ENCODE data around the gene ST3GAL3.
A peak's percentile ranks its signal among the peaks of the same experiment; 100 is the strongest.

Gene ST3GAL3

DNA sequence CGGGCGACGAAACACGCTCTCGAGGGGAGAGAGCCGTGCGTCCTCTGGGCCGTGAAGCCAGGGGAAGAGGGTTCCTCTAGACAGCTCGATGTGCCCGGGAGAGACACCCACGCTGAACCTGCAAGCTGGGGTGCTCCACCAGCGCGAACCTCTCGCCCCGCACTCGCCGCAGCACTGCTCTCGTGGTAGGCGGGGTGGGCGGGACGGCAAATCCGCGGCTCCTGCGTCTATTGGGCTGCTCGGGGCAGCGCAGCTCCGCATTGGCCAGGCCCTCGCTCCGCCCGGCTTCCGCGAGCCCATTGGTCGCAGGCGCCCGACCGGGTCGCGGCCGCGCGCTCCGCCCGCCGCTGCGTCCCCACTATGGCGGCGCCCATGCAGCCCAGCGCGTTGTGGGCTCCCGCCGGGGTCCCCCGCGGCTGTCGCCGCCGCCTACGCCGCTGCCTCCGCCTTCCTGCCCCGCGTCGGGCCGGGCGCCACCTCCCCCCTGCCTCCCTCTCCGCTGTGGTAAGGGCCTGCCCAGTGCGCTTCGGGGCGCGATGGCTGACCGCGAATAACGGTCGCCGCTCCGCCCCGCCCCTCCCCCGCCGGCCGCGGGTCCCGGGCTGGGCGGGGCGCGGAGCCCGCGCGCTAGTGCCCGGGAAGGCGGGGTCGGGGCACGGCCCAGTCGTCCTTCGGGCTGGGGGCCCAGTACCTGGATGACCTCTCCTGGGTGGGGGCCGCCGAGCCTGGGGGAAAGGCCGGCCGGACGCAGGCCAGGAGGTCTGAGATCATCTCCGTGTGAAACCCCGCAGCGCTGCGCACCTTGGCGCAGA, at the start of gene ST3GAL3 (continued):
- TF ChIP-seq, protein P1, sequence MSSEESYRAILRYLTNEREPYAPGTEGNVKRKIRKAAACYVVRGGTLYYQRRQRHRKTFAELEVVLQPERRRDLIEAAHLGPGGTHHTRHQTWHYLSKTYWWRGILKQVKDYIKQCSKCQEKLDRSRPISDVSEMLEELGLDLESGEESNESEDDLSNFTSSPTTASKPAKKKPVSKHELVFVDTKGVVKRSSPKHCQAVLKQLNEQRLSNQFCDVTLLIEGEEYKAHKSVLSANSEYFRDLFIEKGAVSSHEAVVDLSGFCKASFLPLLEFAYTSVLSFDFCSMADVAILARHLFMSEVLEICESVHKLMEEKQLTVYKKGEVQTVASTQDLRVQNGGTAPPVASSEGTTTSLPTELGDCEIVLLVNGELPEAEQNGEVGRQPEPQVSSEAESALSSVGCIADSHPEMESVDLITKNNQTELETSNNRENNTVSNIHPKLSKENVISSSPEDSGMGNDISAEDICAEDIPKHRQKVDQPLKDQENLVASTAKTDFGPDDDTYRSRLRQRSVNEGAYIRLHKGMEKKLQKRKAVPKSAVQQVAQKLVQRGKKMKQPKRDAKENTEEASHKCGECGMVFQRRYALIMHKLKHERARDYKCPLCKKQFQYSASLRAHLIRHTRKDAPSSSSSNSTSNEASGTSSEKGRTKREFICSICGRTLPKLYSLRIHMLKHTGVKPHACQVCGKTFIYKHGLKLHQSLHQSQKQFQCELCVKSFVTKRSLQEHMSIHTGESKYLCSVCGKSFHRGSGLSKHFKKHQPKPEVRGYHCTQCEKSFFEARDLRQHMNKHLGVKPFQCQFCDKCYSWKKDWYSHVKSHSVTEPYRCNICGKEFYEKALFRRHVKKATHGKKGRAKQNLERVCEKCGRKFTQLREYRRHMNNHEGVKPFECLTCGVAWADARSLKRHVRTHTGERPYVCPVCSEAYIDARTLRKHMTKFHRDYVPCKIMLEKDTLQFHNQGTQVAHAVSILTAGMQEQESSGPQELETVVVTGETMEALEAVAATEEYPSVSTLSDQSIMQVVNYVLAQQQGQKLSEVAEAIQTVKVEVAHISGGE (tag by site-specific recombination; conservative IDR thresholded peaks at IDR 0.05; ENCODE audit: low read depth): 0 out of 2 replicates have a peak, but pooled peaks have one; percentile 34
- TF ChIP-seq YY2 (tag by site-specific recombination; IDR thresholded peaks at IDR 0.05): peak; percentile 50; the same call in 1 of the 2 replicates
- peak; percentile 87; the same call in 1 of the 2 replicates for TF ChIP-seq YY1 (tag by site-specific recombination; IDR thresholded peaks at IDR 0.05)
- peak; percentile 73 for TF ChIP-seq ZBTB1 (tag by site-specific recombination; IDR thresholded peaks at IDR 0.05)
- TF ChIP-seq ZNF391 (tag by site-specific recombination; IDR thresholded peaks at IDR 0.05; ENCODE audit: borderline replicate concordance, low read depth): peak; percentile 81; the same call in 1 of the 2 replicates
- TF ChIP-seq ZNF394 (tag by site-specific recombination; IDR thresholded peaks at IDR 0.05; ENCODE audit: borderline replicate concordance): peak; percentile 64; the same call in 1 of the 2 replicates
- peak; percentile 72; the same call in 1 of the 2 replicates for TF ChIP-seq KLF10 (tag by site-specific recombination; IDR thresholded peaks at IDR 0.05)
- TF ChIP-seq, protein P2, sequence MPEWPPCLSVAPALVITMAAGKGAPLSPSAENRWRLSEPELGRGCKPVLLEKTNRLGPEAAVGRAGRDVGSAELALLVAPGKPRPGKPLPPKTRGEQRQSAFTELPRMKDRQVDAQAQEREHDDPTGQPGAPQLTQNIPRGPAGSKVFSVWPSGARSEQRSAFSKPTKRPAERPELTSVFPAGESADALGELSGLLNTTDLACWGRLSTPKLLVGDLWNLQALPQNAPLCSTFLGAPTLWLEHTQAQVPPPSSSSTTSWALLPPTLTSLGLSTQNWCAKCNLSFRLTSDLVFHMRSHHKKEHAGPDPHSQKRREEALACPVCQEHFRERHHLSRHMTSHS (tag by site-specific recombination; IDR thresholded peaks at IDR 0.05): no peak
- peak; percentile 36; the same call in 1 of the 2 replicates for TF ChIP-seq ZNF549 (tag by site-specific recombination; IDR thresholded peaks at IDR 0.05)
- no peak for TF ChIP-seq ZBTB17 (tag by site-specific recombination; IDR thresholded peaks at IDR 0.05)
- TF ChIP-seq, protein P3, sequence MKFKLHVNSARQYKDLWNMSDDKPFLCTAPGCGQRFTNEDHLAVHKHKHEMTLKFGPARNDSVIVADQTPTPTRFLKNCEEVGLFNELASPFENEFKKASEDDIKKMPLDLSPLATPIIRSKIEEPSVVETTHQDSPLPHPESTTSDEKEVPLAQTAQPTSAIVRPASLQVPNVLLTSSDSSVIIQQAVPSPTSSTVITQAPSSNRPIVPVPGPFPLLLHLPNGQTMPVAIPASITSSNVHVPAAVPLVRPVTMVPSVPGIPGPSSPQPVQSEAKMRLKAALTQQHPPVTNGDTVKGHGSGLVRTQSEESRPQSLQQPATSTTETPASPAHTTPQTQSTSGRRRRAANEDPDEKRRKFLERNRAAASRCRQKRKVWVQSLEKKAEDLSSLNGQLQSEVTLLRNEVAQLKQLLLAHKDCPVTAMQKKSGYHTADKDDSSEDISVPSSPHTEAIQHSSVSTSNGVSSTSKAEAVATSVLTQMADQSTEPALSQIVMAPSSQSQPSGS (tag by site-specific recombination; IDR thresholded peaks at IDR 0.05; ENCODE audit: low read depth): no peak
- TF ChIP-seq, protein P4, sequence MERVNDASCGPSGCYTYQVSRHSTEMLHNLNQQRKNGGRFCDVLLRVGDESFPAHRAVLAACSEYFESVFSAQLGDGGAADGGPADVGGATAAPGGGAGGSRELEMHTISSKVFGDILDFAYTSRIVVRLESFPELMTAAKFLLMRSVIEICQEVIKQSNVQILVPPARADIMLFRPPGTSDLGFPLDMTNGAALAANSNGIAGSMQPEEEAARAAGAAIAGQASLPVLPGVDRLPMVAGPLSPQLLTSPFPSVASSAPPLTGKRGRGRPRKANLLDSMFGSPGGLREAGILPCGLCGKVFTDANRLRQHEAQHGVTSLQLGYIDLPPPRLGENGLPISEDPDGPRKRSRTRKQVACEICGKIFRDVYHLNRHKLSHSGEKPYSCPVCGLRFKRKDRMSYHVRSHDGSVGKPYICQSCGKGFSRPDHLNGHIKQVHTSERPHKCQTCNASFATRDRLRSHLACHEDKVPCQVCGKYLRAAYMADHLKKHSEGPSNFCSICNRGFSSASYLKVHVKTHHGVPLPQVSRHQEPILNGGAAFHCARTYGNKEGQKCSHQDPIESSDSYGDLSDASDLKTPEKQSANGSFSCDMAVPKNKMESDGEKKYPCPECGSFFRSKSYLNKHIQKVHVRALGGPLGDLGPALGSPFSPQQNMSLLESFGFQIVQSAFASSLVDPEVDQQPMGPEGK (tag by site-specific recombination; IDR thresholded peaks at IDR 0.05): peak; percentile 70
- TF ChIP-seq ZNF561 (tag by site-specific recombination; IDR thresholded peaks at IDR 0.05; ENCODE audit: borderline replicate concordance): peak; percentile 81
- peak; percentile 55; the same call in 1 of the 2 replicates for TF ChIP-seq ZNF341 (tag by site-specific recombination; IDR thresholded peaks at IDR 0.05; ENCODE audit: low read depth)
- TF ChIP-seq, protein P5, sequence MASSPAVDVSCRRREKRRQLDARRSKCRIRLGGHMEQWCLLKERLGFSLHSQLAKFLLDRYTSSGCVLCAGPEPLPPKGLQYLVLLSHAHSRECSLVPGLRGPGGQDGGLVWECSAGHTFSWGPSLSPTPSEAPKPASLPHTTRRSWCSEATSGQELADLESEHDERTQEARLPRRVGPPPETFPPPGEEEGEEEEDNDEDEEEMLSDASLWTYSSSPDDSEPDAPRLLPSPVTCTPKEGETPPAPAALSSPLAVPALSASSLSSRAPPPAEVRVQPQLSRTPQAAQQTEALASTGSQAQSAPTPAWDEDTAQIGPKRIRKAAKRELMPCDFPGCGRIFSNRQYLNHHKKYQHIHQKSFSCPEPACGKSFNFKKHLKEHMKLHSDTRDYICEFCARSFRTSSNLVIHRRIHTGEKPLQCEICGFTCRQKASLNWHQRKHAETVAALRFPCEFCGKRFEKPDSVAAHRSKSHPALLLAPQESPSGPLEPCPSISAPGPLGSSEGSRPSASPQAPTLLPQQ (tag by site-specific recombination; IDR thresholded peaks at IDR 0.05): no peak; the same call in none of the 2 replicates
- peak; percentile 91 for TF ChIP-seq GLIS1 (tag by site-specific recombination; IDR thresholded peaks at IDR 0.05)
- TF ChIP-seq ZNF214 (tag by site-specific recombination; IDR thresholded peaks at IDR 0.05; ENCODE audit: borderline replicate concordance): no peak
- no peak for TF ChIP-seq ZNF157 (tag by site-specific recombination; IDR thresholded peaks at IDR 0.05)
- TF ChIP-seq IKZF3 (tag by site-specific recombination; IDR thresholded peaks at IDR 0.05): peak; percentile 62; the same call in 1 of the 2 replicates
- peak; percentile 44; the same call in 1 of the 2 replicates for TF ChIP-seq KLF7 (tag by site-specific recombination; IDR thresholded peaks at IDR 0.05; ENCODE audit: borderline replicate concordance)
- TF ChIP-seq, protein P6, sequence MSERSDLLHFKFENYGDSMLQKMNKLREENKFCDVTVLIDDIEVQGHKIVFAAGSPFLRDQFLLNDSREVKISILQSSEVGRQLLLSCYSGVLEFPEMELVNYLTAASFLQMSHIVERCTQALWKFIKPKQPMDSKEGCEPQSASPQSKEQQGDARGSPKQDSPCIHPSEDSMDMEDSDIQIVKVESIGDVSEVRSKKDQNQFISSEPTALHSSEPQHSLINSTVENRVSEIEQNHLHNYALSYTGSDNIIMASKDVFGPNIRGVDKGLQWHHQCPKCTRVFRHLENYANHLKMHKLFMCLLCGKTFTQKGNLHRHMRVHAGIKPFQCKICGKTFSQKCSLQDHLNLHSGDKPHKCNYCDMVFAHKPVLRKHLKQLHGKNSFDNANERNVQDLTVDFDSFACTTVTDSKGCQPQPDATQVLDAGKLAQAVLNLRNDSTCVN (tag by site-specific recombination; optimal IDR thresholded peaks at IDR 0.05): peak; percentile 80
- no peak for TF ChIP-seq ZNF658 (tag by site-specific recombination; IDR thresholded peaks at IDR 0.05)
- peak; percentile 31 for TF ChIP-seq ZBTB48 (tag by site-specific recombination; IDR thresholded peaks at IDR 0.05)
- peak; percentile 40; the same call in 1 of the 2 replicates for TF ChIP-seq FEZF1 (tag by site-specific recombination; IDR thresholded peaks at IDR 0.05)
- TF ChIP-seq, protein P7, sequence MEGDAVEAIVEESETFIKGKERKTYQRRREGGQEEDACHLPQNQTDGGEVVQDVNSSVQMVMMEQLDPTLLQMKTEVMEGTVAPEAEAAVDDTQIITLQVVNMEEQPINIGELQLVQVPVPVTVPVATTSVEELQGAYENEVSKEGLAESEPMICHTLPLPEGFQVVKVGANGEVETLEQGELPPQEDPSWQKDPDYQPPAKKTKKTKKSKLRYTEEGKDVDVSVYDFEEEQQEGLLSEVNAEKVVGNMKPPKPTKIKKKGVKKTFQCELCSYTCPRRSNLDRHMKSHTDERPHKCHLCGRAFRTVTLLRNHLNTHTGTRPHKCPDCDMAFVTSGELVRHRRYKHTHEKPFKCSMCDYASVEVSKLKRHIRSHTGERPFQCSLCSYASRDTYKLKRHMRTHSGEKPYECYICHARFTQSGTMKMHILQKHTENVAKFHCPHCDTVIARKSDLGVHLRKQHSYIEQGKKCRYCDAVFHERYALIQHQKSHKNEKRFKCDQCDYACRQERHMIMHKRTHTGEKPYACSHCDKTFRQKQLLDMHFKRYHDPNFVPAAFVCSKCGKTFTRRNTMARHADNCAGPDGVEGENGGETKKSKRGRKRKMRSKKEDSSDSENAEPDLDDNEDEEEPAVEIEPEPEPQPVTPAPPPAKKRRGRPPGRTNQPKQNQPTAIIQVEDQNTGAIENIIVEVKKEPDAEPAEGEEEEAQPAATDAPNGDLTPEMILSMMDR (tag by site-specific recombination; IDR thresholded peaks at IDR 0.05): no peak
- peak; percentile 93 for TF ChIP-seq ZFHX2 (tag by site-specific recombination; conservative IDR thresholded peaks at IDR 0.05)
